ENCODE measurements around the gene ZBTB47.

The ZBTB47 gene

GRCh38 chr3:42660898-42661297, 7.4 kb downstream of the ZBTB47 start:
- no CpG with 5 or more reads among the region's 4 CpGs for WGBS (ENCODE audit: extremely low coverage, insufficient coverage, insufficient read length)

DNA sequence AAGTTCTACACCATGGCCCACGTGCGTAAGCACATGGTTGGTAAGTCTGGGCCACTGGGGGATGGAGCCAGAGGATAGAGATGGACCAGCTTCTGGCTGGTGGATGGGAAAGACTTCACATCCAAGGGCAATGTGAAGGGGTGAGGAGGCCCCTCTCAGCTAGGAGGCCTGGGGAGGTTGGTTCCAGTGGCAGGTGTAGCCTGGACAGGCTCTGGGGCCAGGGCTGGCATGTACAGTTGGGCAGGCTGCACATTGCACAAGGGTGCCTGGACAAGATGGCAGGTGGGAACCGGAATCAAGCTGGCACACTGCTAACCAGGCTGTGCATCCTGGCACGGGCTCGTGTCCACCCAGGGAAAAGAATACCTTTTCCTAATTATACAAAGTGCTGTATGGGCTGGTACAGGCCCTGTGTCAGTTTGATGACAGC, 8.1 kb downstream of the ZBTB47 start:
- Histone ChIP-seq H3K9ac (ENCODE audit: low read length) (no peak overlapping the region), H2AK5ac (ENCODE audit: low read length) (no peak overlapping the region), H3K4me2 (ENCODE audit: low read length) (no peak overlapping the region), H3K4me1 (ENCODE audit: control insufficient read depth in 1 of 2, insufficient read depth in 2 of 2, low read length in 2 of 2) (no peaks in the 10 kb centered on the region), H3K27ac (ENCODE audit: low read depth, low read length) (no peak overlapping the region), H3K4ac (ENCODE audit: low read depth, low read length) (no peak overlapping the region), H3K9me3 (ENCODE audit: insufficient read depth, low read depth, low read length) (no peaks in the 10 kb centered on the region), H4K91ac (ENCODE audit: low read depth, low read length) (no peak overlapping the region), H2AFZ (ENCODE audit: insufficient read depth, low read length, poor library complexity) (no peak overlapping the region), H2BK12ac (ENCODE audit: low read length) (no peak overlapping the region), H4K8ac (ENCODE audit: low read depth, low read length) (no peak overlapping the region), H3K18ac (ENCODE audit: low read length) (no peak overlapping the region), H3K23ac (ENCODE audit: low read length) (no peak overlapping the region), H4K12ac (ENCODE audit: low read depth, low read length) (no peak overlapping the region), H3K27me3 (ENCODE audit: insufficient read depth, low read length) (no peaks in the 10 kb centered on the region), H2BK5ac (ENCODE audit: low read depth, low read length, poor library complexity) (no peak overlapping the region), H3K36me3 (ENCODE audit: control insufficient read depth in 1 of 2, insufficient read depth in 2 of 2, low read length in 2 of 2) (peaks cover 10 to 23% of the 10 kb centered on the region in 2 experiments), H3K79me1 (ENCODE audit: low read length) (no peaks in the 10 kb centered on the region), H3K4me3 (ENCODE audit: low read depth, low read length) (no peak overlapping the region), H2BK120ac (ENCODE audit: insufficient read depth, low read length, poor library complexity) (no peak overlapping the region), H3K14ac (ENCODE audit: low read length) (no peak overlapping the region), H3K79me2 (ENCODE audit: control insufficient read depth, insufficient read depth, low read length, poor library complexity) (no peaks in the 10 kb centered on the region)
- DNase-seq: no peak
- no CpG with 5 or more reads among the region's 5 CpGs for WGBS (ENCODE audit: extremely low coverage, insufficient coverage, insufficient read length)

More at GRCh38 chr3:42660898-42661297, 7.4 kb downstream of the ZBTB47 start:
- Histone ChIP-seq H3K9ac (ENCODE audit: low read length) (no peak overlapping the region), H2BK12ac (ENCODE audit: low read length) (no peak overlapping the region), H4K91ac (ENCODE audit: low read depth, low read length) (no peak overlapping the region), H2AFZ (ENCODE audit: insufficient read depth, low read length, poor library complexity) (no peak overlapping the region), H3K27ac (ENCODE audit: low read depth, low read length) (no peak overlapping the region), H3K4ac (ENCODE audit: low read depth, low read length) (no peak overlapping the region), H3K4me2 (ENCODE audit: low read length) (no peak overlapping the region), H3K79me1 (ENCODE audit: low read length) (no peaks in the 10 kb centered on the region), H4K8ac (ENCODE audit: low read depth, low read length) (no peak overlapping the region), H3K18ac (ENCODE audit: low read length) (no peak overlapping the region), H2BK120ac (ENCODE audit: insufficient read depth, low read length, poor library complexity) (no peak overlapping the region), H3K36me3 (ENCODE audit: control insufficient read depth in 1 of 2, insufficient read depth in 2 of 2, low read length in 2 of 2) (peaks cover 10 to 23% of the 10 kb centered on the region in 2 experiments), H3K79me2 (ENCODE audit: control insufficient read depth, insufficient read depth, low read length, poor library complexity) (no peaks in the 10 kb centered on the region), H3K23ac (ENCODE audit: low read length) (no peak overlapping the region), H3K4me3 (ENCODE audit: low read depth, low read length) (no peak overlapping the region), H3K14ac (ENCODE audit: low read length) (no peak overlapping the region), H3K27me3 (ENCODE audit: insufficient read depth, low read length) (no peaks in the 10 kb centered on the region), H3K4me1 (ENCODE audit: control insufficient read depth in 1 of 2, insufficient read depth in 2 of 2, low read length in 2 of 2) (no peaks in the 10 kb centered on the region), H4K12ac (ENCODE audit: low read depth, low read length) (no peak overlapping the region), H2BK5ac (ENCODE audit: low read depth, low read length, poor library complexity) (no peak overlapping the region), H3K9me3 (ENCODE audit: insufficient read depth, low read depth, low read length) (no peaks in the 10 kb centered on the region), H2AK5ac (ENCODE audit: low read length) (no peak overlapping the region)
- no peak for DNase-seq

GRCh38 chr3:42662037-42662812, 8.7 kb downstream of the ZBTB47 start:
- Histone ChIP-seq H3K23ac (ENCODE audit: low read length) (no peak overlapping the region), H3K9ac (ENCODE audit: low read length) (no peak overlapping the region), H3K36me3 (ENCODE audit: control insufficient read depth in 1 of 2, insufficient read depth in 2 of 2, low read length in 2 of 2) (peaks cover 10 to 23% of the 10 kb centered on the region in 2 experiments), H2BK120ac (ENCODE audit: insufficient read depth, low read length, poor library complexity) (no peak overlapping the region), H3K14ac (ENCODE audit: low read length) (no peak overlapping the region), H4K8ac (ENCODE audit: low read depth, low read length) (no peak overlapping the region), H3K4me1 (ENCODE audit: control insufficient read depth in 1 of 2, insufficient read depth in 2 of 2, low read length in 2 of 2) (no peaks in the 10 kb centered on the region), H4K91ac (ENCODE audit: low read depth, low read length) (no peak overlapping the region), H3K9me3 (ENCODE audit: insufficient read depth, low read depth, low read length) (no peaks in the 10 kb centered on the region), H3K18ac (ENCODE audit: low read length) (no peak overlapping the region), H4K12ac (ENCODE audit: low read depth, low read length) (no peak overlapping the region), H3K27ac (ENCODE audit: low read depth, low read length) (no peak overlapping the region), H3K4me2 (ENCODE audit: low read length) (no peak overlapping the region), H3K79me1 (ENCODE audit: low read length) (no peaks in the 10 kb centered on the region), H2BK12ac (ENCODE audit: low read length) (no peak overlapping the region), H2BK5ac (ENCODE audit: low read depth, low read length, poor library complexity) (no peak overlapping the region), H3K4me3 (ENCODE audit: low read depth, low read length) (no peak overlapping the region), H3K79me2 (ENCODE audit: control insufficient read depth, insufficient read depth, low read length, poor library complexity) (no peaks in the 10 kb centered on the region), H3K27me3 (ENCODE audit: insufficient read depth, low read length) (no peaks in the 10 kb centered on the region), H2AFZ (ENCODE audit: insufficient read depth, low read length, poor library complexity) (no peak overlapping the region), H2AK5ac (ENCODE audit: low read length) (no peak overlapping the region), H3K4ac (ENCODE audit: low read depth, low read length) (no peak overlapping the region)
- no peak for DNase-seq
- WGBS (ENCODE audit: extremely low coverage, insufficient coverage, insufficient read length): no CpG with 5 or more reads among the region's 7 CpGs

GRCh38 chr3:42662813-42663535, 9.5 kb downstream of the ZBTB47 start:
- peaks cover 10 to 23% of the 10 kb centered on the region in 2 experiments for H3K36me3 ChIP-seq (ENCODE audit: control insufficient read depth in 1 of 2, insufficient read depth in 2 of 2, low read length in 2 of 2)
- H3K27ac ChIP-seq (ENCODE audit: low read depth, low read length): no peak overlapping the region
- H4K8ac ChIP-seq (ENCODE audit: low read depth, low read length): no peak overlapping the region
- H3K4me2 ChIP-seq (ENCODE audit: low read length): no peak overlapping the region
- H3K4me3 ChIP-seq (ENCODE audit: low read depth, low read length): no peak overlapping the region
- H3K9ac ChIP-seq (ENCODE audit: low read length): no peak overlapping the region
- no peak overlapping the region for H2AK5ac ChIP-seq (ENCODE audit: low read length)
- no peak overlapping the region for H3K18ac ChIP-seq (ENCODE audit: low read length)
- no peak overlapping the region for H3K23ac ChIP-seq (ENCODE audit: low read length)
- H3K79me2 ChIP-seq (ENCODE audit: control insufficient read depth, insufficient read depth, low read length, poor library complexity): no peaks in the 10 kb centered on the region
- H3K4me1 ChIP-seq (ENCODE audit: control insufficient read depth in 1 of 2, insufficient read depth in 2 of 2, low read length in 2 of 2): no peaks in the 10 kb centered on the region
- no peak overlapping the region for H2BK12ac ChIP-seq (ENCODE audit: low read length)
- DNase-seq: no peak
- H2BK120ac ChIP-seq (ENCODE audit: insufficient read depth, low read length, poor library complexity): no peak overlapping the region
- H3K27me3 ChIP-seq (ENCODE audit: insufficient read depth, low read length): no peaks in the 10 kb centered on the region
- H3K14ac ChIP-seq (ENCODE audit: low read length): no peak overlapping the region
- WGBS (ENCODE audit: extremely low coverage, insufficient coverage, insufficient read length): no CpG with 5 or more reads among the region's 12 CpGs
- no peak overlapping the region for H3K4ac ChIP-seq (ENCODE audit: low read depth, low read length)
- no peak overlapping the region for H4K12ac ChIP-seq (ENCODE audit: low read depth, low read length)
- H4K91ac ChIP-seq (ENCODE audit: low read depth, low read length): no peak overlapping the region
- H3K9me3 ChIP-seq (ENCODE audit: insufficient read depth, low read depth, low read length): no peaks in the 10 kb centered on the region
- H2AFZ ChIP-seq (ENCODE audit: insufficient read depth, low read length, poor library complexity): no peak overlapping the region
- no peaks in the 10 kb centered on the region for H3K79me1 ChIP-seq (ENCODE audit: low read length)
- no peak overlapping the region for H2BK5ac ChIP-seq (ENCODE audit: low read depth, low read length, poor library complexity)
